Endodermal cell (in vitro differentiated cells): ENCODE measurements around the gene MSANTD4. TPM values are rescaled to one million over a fixed set of nuclear protein-coding genes. Genes with fewer than 3 reads are reported as not detected.
"Not testable (repeated sequence)": the region's sequence is repeated elsewhere in the genome, so short reads cannot be mapped to it uniquely, and the experiment has no call there.

Experiments
- DNase-seq: peaks from one replicate; pipeline ENCODE4 v3.0.0-alpha.2; 2017
- H3K27ac ChIP-seq: 2 replicates; pipeline ENCODE4 v1.5.1; 2013; ENCODE audit warnings: mild to moderate bottlenecking, low read depth, low read length, moderate library complexity
- H3K27me3 ChIP-seq: 2 replicates; pipeline ENCODE4 v1.6.1; 2013; ENCODE audit warnings: mild to moderate bottlenecking, low read length, moderate library complexity; ENCODE audit not compliant: insufficient read depth, control insufficient read depth, poor library complexity, severe bottlenecking
- H3K36me3 ChIP-seq: 2 replicates; pipeline ENCODE4 v1.7.0; 2013; ENCODE audit warnings: mild to moderate bottlenecking, low read length, moderate library complexity; ENCODE audit not compliant: control insufficient read depth, insufficient read depth
- H3K4me1 ChIP-seq: one replicate; pipeline ENCODE4 v1.7.0; 2013; ENCODE audit warnings: low read length; ENCODE audit not compliant: control insufficient read depth, insufficient read depth
- H3K4me3 ChIP-seq: 2 replicates; pipeline ENCODE4 v1.5.1; 2013; ENCODE audit warnings: mild to moderate bottlenecking, low read length, moderate library complexity
- H3K9ac ChIP-seq: 2 replicates; pipeline ENCODE4 v1.6.1; 2013; ENCODE audit warnings: mild to moderate bottlenecking, low read length, moderate library complexity; ENCODE audit not compliant: poor library complexity, severe bottlenecking; ENCODE audit errors: extremely low read depth
- H3K9me3 ChIP-seq: 2 replicates; pipeline ENCODE4 v1.6.1; 2013; ENCODE audit warnings: mild to moderate bottlenecking, low read length, moderate library complexity; ENCODE audit not compliant: control insufficient read depth
- H3K27ac Mint-ChIP-seq: 2 replicates; pipeline ENCODE4 v1.8.0; 2020; ENCODE audit warnings: mixed read lengths
- H3K27me3 Mint-ChIP-seq: 2 replicates; pipeline ENCODE4 v1.8.0; 2021; ENCODE audit warnings: mild to moderate bottlenecking, mixed read lengths; ENCODE audit not compliant: insufficient read depth
- H3K36me3 Mint-ChIP-seq: 2 replicates; pipeline ENCODE4 v1.8.0; 2020; ENCODE audit warnings: low read depth, mixed read lengths
- H3K4me1 Mint-ChIP-seq: 2 replicates; pipeline ENCODE4 v1.8.0; 2020; ENCODE audit warnings: mixed read lengths
- H3K4me3 Mint-ChIP-seq: 2 replicates; pipeline ENCODE4 v1.8.0; 2020; ENCODE audit warnings: mild to moderate bottlenecking, moderate library complexity, mixed read lengths
- H3K9me3 Mint-ChIP-seq: 2 replicates; pipeline ENCODE4 v1.8.0; 2020; ENCODE audit warnings: mild to moderate bottlenecking, mixed read lengths
- WGBS, 2 experiments: methylation state at CpG; one replicate each; pipeline versions ENCODE4 v1.1.5 to v1.1.7; 2013; ENCODE audit warnings: missing lambda C conversion rate in 2 of 2, mixed read lengths in 1 of 2; ENCODE audit not compliant: insufficient coverage in 1 of 2, insufficient read length in 1 of 2; 5-methylcytosine and 5-hydroxymethylcytosine counted together
- total RNA-seq, 2 donors: library from RNA; stranded (reverse); fragmentation: NEBNext Ultra II Directional in 1 of 2; extraction: Animal tissue kit (Norgen Biotek cat#: 25700) in 1 of 2; gene quantifications; 2 replicates in 1 of 2; 3 replicates in 1 of 2; pipeline ENCODE4 v1.2.1, GENCODE V29; 2021
- TF ChIP-seq, protein P1 (sequence below): fragments of 200-600 bp; sonication (generic); conservative IDR thresholded peaks from 2 replicates; pipeline ENCODE4 v1.5.0; 2021; ENCODE audit warnings: antibody characterized with exemption, mild to moderate bottlenecking

The MSANTD4 gene
- total RNA-seq, 2 donors from 2014 or later = 17.2 to 19.8 TPM

DNA sequence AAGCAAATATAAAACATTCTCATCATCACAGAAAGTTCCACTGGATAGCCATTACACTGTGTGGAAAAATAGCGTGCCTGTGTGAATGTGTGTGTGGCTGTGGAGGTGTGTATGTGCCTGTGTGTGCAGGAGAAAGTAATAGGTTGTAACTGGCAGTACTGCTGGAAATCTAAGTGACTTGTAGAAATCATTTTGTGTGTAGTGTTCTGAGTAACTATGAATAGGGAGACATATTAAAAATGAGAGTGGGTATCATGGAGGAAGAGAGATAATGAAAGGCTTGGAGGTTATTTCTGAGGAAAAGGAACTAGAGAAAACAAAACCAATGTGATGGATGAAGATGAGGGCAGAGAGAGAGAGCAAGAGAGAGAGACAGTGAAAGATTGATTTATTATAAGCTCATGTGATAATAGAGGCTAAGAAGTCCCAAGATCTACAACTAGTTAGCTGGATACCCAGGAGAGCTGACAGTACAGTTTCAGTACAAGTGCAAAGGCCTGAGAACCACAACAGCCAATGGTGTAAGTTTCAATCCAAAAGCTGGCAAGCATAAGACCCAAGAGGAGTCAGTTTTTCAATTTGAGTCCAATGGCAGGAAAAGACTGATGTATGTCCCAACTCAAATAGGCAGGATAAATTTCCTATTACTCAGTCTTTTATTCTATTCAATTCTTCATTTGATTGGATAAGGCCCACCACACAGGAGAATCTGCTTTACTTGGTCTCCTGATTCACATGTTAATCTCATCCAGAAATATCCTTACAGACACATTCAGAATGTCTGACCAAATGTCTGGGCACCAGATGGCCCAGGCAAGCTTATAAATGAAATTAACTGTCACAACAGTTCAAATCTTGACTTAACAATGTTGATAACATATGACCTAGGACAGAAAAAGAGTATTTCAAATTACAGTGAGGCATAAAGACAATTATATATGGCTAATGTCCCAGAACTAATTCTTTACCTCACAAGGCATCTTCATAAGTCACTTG is 40.2 kb upstream of the MSANTD4 start:
- Histone ChIP-seq H3K4me3 (no peak overlapping the region), H3K36me3 (no peaks in the 10 kb centered on the region), H3K27me3 (no peaks in the 10 kb centered on the region), H3K4me1 (no peaks in the 10 kb centered on the region), H3K9me3 (no peaks in the 10 kb centered on the region), H3K9ac (no peak overlapping the region), H3K27ac (no peak overlapping the region)
- H3K27me3 Mint-ChIP-seq = no peaks in the 10 kb centered on the region
- no peak overlapping the region for H3K4me3 Mint-ChIP-seq
- no peak overlapping the region for H3K27ac Mint-ChIP-seq
- 96 to 100% methylated on average over 1 of the region's 1 CpG for WGBS, 2 experiments
- TF ChIP-seq, protein P1, sequence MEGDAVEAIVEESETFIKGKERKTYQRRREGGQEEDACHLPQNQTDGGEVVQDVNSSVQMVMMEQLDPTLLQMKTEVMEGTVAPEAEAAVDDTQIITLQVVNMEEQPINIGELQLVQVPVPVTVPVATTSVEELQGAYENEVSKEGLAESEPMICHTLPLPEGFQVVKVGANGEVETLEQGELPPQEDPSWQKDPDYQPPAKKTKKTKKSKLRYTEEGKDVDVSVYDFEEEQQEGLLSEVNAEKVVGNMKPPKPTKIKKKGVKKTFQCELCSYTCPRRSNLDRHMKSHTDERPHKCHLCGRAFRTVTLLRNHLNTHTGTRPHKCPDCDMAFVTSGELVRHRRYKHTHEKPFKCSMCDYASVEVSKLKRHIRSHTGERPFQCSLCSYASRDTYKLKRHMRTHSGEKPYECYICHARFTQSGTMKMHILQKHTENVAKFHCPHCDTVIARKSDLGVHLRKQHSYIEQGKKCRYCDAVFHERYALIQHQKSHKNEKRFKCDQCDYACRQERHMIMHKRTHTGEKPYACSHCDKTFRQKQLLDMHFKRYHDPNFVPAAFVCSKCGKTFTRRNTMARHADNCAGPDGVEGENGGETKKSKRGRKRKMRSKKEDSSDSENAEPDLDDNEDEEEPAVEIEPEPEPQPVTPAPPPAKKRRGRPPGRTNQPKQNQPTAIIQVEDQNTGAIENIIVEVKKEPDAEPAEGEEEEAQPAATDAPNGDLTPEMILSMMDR = no peak
- peaks cover 4% of the 10 kb centered on the region for H3K36me3 Mint-ChIP-seq
- no peaks in the 10 kb centered on the region for H3K4me1 Mint-ChIP-seq
- DNase-seq = no peak
- H3K9me3 Mint-ChIP-seq = no peaks in the 10 kb centered on the region

DNA sequence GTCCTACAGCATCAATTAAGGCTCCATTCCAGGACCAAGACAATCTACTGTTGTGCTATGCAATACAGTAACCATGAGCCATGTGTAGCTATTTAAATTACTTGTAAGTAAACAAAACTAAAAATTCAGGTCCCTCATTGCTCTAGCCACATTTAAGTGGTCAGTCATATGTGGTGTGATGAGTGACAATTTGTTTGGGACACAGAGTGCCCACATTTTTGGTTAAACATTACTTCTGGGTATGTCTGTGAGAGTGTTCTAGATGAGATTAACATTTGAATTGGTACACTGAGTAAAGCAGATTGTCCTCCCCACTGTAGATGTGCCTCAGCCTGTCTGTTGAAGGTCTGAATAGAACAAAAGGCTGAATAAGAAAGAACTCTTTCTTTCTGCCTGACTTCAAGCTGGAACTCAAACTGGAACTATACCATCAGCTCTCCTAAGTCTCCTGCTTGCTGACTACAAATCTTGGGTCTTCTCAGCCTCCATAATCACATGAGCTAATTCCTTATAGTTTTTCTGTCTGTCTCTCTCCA is 39.3 kb upstream of the MSANTD4 start:
- DNase-seq = no peak
- H3K4me3 ChIP-seq = no peak overlapping the region
- Mint-ChIP-seq H3K9me3 (no peaks in the 10 kb centered on the region), H3K27me3 (no peaks in the 10 kb centered on the region), H3K4me1 (no peaks in the 10 kb centered on the region), H3K4me3 (no peak overlapping the region), H3K27ac (no peak overlapping the region), H3K36me3 (peaks cover 4% of the 10 kb centered on the region)
- H3K27ac ChIP-seq = no peak overlapping the region
- no peaks in the 10 kb centered on the region for H3K27me3 ChIP-seq
- no peak overlapping the region for H3K9ac ChIP-seq
- H3K36me3 ChIP-seq = no peaks in the 10 kb centered on the region
- no peaks in the 10 kb centered on the region for H3K4me1 ChIP-seq
- no peaks in the 10 kb centered on the region for H3K9me3 ChIP-seq
- TF ChIP-seq, protein P1 = no peak

DNA sequence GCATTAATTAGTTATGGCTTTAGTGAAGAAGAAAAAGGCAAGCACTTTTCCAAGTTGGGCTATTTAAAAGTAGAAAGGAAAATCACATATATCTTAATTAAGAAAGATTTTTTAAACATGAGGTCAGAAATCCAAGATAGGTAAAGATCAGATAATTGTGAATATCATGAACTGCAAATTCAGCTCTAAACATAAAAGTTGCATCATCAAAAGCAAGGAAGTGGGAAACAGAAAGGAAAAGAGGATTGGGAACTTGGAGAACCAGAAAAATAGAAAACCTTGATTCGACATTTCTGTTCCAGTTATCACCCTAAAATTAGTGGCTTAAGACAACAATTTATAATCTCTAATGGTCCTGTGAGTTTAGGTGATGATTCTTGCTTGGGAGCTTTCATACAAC is 37.6 kb upstream of the MSANTD4 start:
- H3K9me3 ChIP-seq = no peaks in the 10 kb centered on the region
- no peaks in the 10 kb centered on the region for H3K27me3 Mint-ChIP-seq
- TF ChIP-seq, protein P1 = no peak
- no peaks in the 10 kb centered on the region for H3K36me3 ChIP-seq
- no peak overlapping the region for H3K9ac ChIP-seq
- no peaks in the 10 kb centered on the region for H3K4me1 ChIP-seq
- peaks cover 4% of the 10 kb centered on the region for H3K36me3 Mint-ChIP-seq
- no peak overlapping the region for H3K27ac ChIP-seq
- no peak for DNase-seq
- 100% methylated on average over 1 of the region's 1 CpG for WGBS, 2 experiments
- no peaks in the 10 kb centered on the region for H3K4me1 Mint-ChIP-seq
- no peaks in the 10 kb centered on the region for H3K27me3 ChIP-seq
- H3K4me3 Mint-ChIP-seq = no peak overlapping the region
- no peak overlapping the region for H3K27ac Mint-ChIP-seq
- no peak overlapping the region for H3K4me3 ChIP-seq
- H3K9me3 Mint-ChIP-seq = no peaks in the 10 kb centered on the region

DNA sequence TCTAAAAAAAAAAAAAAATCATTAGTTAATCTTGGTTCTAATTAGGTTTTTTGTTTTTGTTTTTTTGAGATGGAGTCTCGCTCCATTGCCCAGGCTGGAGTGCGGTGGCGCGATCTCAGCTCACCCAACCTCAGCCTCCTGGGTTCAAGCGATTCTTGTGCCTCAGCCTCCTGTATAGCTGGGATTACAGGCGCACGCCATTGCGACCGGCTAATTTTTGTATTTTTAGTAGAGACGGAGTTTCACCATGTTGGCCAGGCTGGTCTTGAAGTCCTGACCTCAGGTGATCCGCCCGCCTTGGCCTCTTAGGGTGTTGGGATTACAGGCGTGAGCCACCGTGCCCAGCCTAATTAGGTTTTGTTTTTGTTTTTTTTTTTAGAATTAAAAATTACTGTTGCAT is 36.3 kb upstream of the MSANTD4 start:
- not testable (repeated sequence) for H3K4me1 Mint-ChIP-seq, H3K36me3 ChIP-seq, H3K27ac ChIP-seq, H3K36me3 Mint-ChIP-seq, H3K9me3 Mint-ChIP-seq, H3K27ac Mint-ChIP-seq, H3K4me3 ChIP-seq, H3K4me3 Mint-ChIP-seq, DNase-seq, H3K9ac ChIP-seq, H3K27me3 Mint-ChIP-seq, H3K27me3 ChIP-seq, H3K9me3 ChIP-seq, H3K4me1 ChIP-seq
- 91 to 97% methylated on average over 7 to 14 of the region's 14 CpGs for WGBS, 2 experiments
